ENCODE results near the gene STAG3. TPM values are rescaled to one million over a fixed set of nuclear protein-coding genes. Genes with fewer than 3 reads are reported as not detected.
A peak's percentile ranks its signal among the peaks of the same experiment; 100 is the strongest.

STAG3 gene
- total and polyA plus RNA-seq, 10 of the 15 experiments (the other 5 are each of a cell fraction or from before 2014, with no cell fraction given): 73.0 to 306 (median 120) TPM

DNA sequence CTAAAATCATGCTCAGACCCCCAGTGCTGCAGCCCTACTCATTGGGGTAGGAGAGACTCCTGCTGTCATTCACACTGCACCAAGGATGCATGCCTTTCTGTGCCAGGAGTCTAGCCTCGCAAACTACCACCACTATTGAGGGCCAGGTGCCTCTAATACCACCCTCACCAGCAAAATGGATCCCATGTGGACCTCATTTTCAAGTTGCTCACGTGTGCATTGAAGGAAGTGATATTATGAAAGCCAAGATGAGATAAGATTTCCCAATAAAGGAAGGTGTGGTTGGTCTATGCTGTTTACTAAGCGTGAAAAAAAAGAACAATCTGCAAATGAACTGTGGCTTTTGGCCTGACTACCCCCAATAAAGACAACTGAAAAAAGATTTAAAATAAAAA, 36.2 kb upstream of the STAG3 start:
- Histone ChIP-seq H3K36me3 (ENCODE audit: control insufficient read depth in 2 of 2, insufficient read depth in 2 of 2, low read length in 1 of 2) (no peaks in the 10 kb centered on the region), H3K4me1 (ENCODE audit: control insufficient read depth, insufficient read depth, low read length) (peaks cover 14% of the 10 kb centered on the region), H3K79me2 (ENCODE audit: control insufficient read depth, insufficient read depth, low read length) (no peaks in the 10 kb centered on the region), H3K27ac (ENCODE audit: control insufficient read depth, insufficient read depth) (no peak overlapping the region), H3K4me3 (no peak overlapping the region), H3K27me3 (replicated peaks in 1 of 2; ENCODE audit: control insufficient read depth in 2 of 2, insufficient read depth in 2 of 2, low read length in 1 of 2) (no peaks in the 10 kb centered on the region), H3K9ac (ENCODE audit: control insufficient read depth, insufficient read depth, low read length) (no peak overlapping the region), H3K4me2 (ENCODE audit: control insufficient read depth, insufficient read depth) (no peak overlapping the region), H4K20me1 (ENCODE audit: control insufficient read depth, insufficient read depth) (no peaks in the 10 kb centered on the region), H2AFZ (ENCODE audit: control insufficient read depth, low read depth, low read length) (peak overlapping the region; percentile 54), H3K9me3 (replicated peaks; ENCODE audit: control insufficient read depth, insufficient read depth, low read length) (no peaks in the 10 kb centered on the region; the same call in 2 of the 3 replicates)
- DNase-seq (ENCODE audit: low read depth, low spot score): no peak
- no peak for FAIRE-seq
- TF ChIP-seq CHD2 (IDR thresholded peaks at IDR 0.05; ENCODE audit: borderline replicate concordance, low read depth, low read length) (no peak), SIN3A (IDR thresholded peaks at IDR 0.05; ENCODE audit: low read depth, low read length) (no peak), FOXM1 (IDR thresholded peaks at IDR 0.05; ENCODE audit: low read depth, low read length) (no peak), BRCA1 (IDR thresholded peaks at IDR 0.05; ENCODE audit: low read depth, low read length) (no peak), SUZ12 (IDR thresholded peaks at IDR 0.05; ENCODE audit: unreplicated experiment) (no peak), NRF1 (conservative IDR thresholded peaks at IDR 0.05; ENCODE audit: low read depth, low read length) (no peak), RCOR1 (conservative IDR thresholded peaks at IDR 0.05; ENCODE audit: low read depth, low read length) (no peak)
- TF ChIP-seq, protein P1, sequence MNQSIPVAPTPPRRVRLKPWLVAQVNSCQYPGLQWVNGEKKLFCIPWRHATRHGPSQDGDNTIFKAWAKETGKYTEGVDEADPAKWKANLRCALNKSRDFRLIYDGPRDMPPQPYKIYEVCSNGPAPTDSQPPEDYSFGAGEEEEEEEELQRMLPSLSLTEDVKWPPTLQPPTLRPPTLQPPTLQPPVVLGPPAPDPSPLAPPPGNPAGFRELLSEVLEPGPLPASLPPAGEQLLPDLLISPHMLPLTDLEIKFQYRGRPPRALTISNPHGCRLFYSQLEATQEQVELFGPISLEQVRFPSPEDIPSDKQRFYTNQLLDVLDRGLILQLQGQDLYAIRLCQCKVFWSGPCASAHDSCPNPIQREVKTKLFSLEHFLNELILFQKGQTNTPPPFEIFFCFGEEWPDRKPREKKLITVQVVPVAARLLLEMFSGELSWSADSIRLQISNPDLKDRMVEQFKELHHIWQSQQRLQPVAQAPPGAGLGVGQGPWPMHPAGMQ (IDR thresholded peaks at IDR 0.05; ENCODE audit: borderline replicate concordance): no peak
- intact Hi-C loops (cut with micrococcal nuclease; ENCODE audit: unreplicated experiment) (no loop called here), in situ Hi-C loops (cut with MboI) (no loop called here)
- SMC1A ChIA-PET (ENCODE audit: uncharacterized antibody, unreplicated experiment): interaction anchor here (1.0 to 1.7 kb wide), 5 partner anchors 8 to 266 kb away, joined by 3 to 6 read pairs (median 4); no protein-coding TSS in a partner anchor
- ATAC-seq: peak; percentile 59
- WGBS (ENCODE audit: insufficient coverage, insufficient replicate concordance, low lambda C conversion rate, missing lambda C conversion rate): 30% methylated on average over 3 of the region's 3 CpGs
- BruUV-seq (replicated peaks): no TSS peak
- CTCF ChIA-PET: interaction anchor here (1.2 to 3.4 kb wide), 5 partner anchors 10 to 233 kb away, joined by 3 to 16 read pairs (median 6); no protein-coding TSS in a partner anchor
- POLR2A ChIA-PET: interaction anchor here (0.7 to 1.6 kb wide), 2 partner anchors 17 to 26 kb away, joined by 4 to 6 read pairs; partner anchors contain the start of gene TRAPPC14
- RAD21 ChIA-PET (ENCODE audit: unreplicated experiment): interaction anchor here (0.8 to 2.0 kb wide), 3 partner anchors 9 to 266 kb away, joined by 3 to 5 read pairs (median 4); no protein-coding TSS in a partner anchor
